ENCODE measurements around the gene SPC25. TPM values are rescaled to one million over a fixed set of nuclear protein-coding genes. Genes with fewer than 3 reads are reported as not detected.

SPC25 gene
- total and polyA plus RNA-seq, 2 experiments from 2014 or later: 23.4 to 72.7 TPM

DNA sequence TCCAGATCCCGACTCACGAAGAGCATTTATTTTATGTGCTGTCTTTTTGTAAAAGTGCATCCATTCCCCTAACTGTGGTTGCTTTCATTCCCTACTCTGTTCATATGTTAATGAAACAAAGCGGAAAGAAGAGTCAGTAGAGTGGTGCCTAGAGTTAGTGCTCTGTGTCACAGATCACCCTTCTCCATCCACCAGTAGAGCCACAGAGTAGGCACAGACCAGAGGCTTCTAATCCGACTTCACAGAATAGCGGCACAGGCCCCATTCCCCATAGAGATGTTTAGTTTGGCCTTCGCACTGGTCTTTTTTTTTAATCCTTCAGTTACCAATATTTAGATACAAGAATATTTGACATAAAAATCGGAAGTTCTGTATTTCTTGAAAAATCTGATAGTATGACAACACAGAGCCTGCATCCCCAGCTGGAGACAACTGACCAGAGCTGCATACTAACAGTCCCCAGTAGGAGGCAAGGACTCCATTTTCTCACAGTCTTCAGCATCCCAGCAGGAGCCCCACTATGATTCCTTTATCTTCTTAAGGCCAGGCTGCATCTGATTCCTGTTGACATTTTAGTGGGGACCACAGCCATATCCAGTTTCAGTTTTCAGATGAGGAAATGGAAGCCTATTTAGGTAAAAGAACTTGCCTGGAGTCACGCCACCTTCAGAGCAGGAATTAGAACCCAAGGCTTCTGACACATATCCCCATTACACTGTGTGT lies 17.9 kb upstream of the SPC25 start (continued):
- TF ChIP-seq ZNF462 (CRISPR knock-in tag; IDR thresholded peaks at IDR 0.05) (peak; percentile 18; the same call in 1 of the 2 replicates), NANOG (IDR thresholded peaks at IDR 0.05; ENCODE audit: borderline replicate concordance) (peak; percentile 49; the same call in 1 of the 2 replicates)

DNA sequence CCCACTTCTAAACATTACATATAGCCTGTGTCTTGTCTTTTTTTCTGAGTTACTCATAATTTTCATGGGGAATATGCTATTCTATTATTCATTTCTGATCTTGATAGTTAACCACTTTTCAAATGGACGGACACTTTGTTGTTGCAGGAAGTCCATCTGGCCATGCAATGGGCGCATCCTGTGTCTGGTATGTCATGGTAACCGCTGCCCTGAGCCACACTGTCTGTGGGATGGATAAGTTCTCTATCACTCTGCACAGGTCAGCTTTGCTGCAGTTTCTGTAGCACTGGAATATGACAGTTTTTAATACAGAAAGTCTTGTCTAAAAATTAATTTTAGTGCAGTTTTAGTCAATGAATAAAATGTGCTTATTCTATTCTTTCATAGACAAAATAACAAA lies 14.1 kb upstream of the SPC25 start:
- no peak overlapping the region for H3K4me3 ChIP-seq
- no peaks in the 10 kb centered on the region for H3K36me3 Mint-ChIP-seq (ENCODE audit: low read depth)
- peaks cover 31% of the 10 kb centered on the region for H3K4me1 Mint-ChIP-seq
- ATAC-seq: no peak
- H3K27me3 Mint-ChIP-seq (ENCODE audit: insufficient read depth, low read depth, poor library complexity): peaks cover 11% of the 10 kb centered on the region
- H4K20me1 ChIP-seq (replicated peaks; ENCODE audit: insufficient read depth): no peaks in the 10 kb centered on the region
- H3K9me2 ChIP-seq (ENCODE audit: insufficient read depth): 0 out of 2 replicates have a peak, but pooled peaks cover 9% of the 10 kb centered on the region
- no peak for TF ChIP-seq JUNB (IDR thresholded peaks at IDR 0.05; ENCODE audit: unreplicated experiment)
- no peak overlapping the region for H3K27ac Mint-ChIP-seq
- no peaks in the 10 kb centered on the region for H3K27me3 ChIP-seq (ENCODE audit: insufficient read depth)
- no peak overlapping the region for H3K27ac ChIP-seq (ENCODE audit: low read depth)
- no peak overlapping the region for H3K4me3 Mint-ChIP-seq
- peaks cover 24% of the 10 kb centered on the region for H3K4me1 ChIP-seq (ENCODE audit: insufficient read depth)
- no peak overlapping the region for H2AFZ ChIP-seq
- no peaks in the 10 kb centered on the region for H3K9me3 Mint-ChIP-seq
- 0 out of 2 replicates have a peak, but pooled peaks cover 7% of the 10 kb centered on the region for H3F3A ChIP-seq (replicated peaks; ENCODE audit: low read depth)
- H3K4me2 ChIP-seq: no peak overlapping the region
- no peak for DNase-seq (ENCODE audit: low spot score)
- no peaks in the 10 kb centered on the region for H3K36me3 ChIP-seq (ENCODE audit: insufficient read depth)
- H3K79me2 ChIP-seq (replicated peaks; ENCODE audit: insufficient read depth): no peaks in the 10 kb centered on the region
